Measurements from ENCODE around the gene DEFB131A.
"Not testable (repeated sequence)": the region's sequence is repeated elsewhere in the genome, so short reads cannot be mapped to it uniquely, and the experiment has no call there.

DNA sequence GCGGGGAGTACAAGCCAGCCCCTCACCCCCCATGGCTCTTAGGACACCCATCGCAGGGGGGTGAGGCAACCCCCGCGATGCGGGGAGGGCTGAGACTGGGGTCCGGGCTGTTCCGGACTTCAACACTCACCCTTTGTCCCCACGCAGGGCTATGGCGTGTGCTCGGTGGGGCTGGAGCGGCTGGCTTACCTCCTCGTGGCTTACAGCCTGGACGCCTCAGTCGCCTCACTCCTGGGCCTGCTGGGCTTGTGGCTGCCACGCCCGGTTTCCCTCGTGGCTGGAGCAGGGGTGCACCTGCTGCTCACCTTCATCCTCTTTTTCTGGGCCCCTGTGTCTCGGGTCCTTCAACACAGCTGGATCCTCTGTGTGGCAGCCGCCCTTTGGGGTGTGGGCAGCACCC, 49.4 kb downstream of the DEFB131A start:
- not testable (repeated sequence) for TF ChIP-seq POLR2A (IDR thresholded peaks at IDR 0.05; ENCODE audit: low read depth, low read length); POLR2AphosphoS5 (IDR thresholded peaks at IDR 0.05; ENCODE audit: low read depth, low read length); TAF1 (IDR thresholded peaks at IDR 0.05; ENCODE audit: low read depth, low read length); PAX5 (IDR thresholded peaks at IDR 0.05; ENCODE audit: insufficient read depth, low read length, severe bottlenecking); POU2F2 (IDR thresholded peaks at IDR 0.05; ENCODE audit: low read depth, low read length)

Data from GM12891 (cell line).